ENCODE results near the gene MOGAT2. TPM values are rescaled to one million over a fixed set of nuclear protein-coding genes. Genes with fewer than 3 reads are reported as not detected.

The MOGAT2 gene
- total and polyA plus RNA-seq, 8 donors = not detected

GRCh38 chr11:75706260-75706729 lies 11.3 kb upstream of the MOGAT2 start:
- no peak overlapping the region for H3K27ac ChIP-seq
- no peak overlapping the region for H3K4me3 ChIP-seq
- peaks cover 0 to 7% of the 10 kb centered on the region in 2 donors for H3K4me1 ChIP-seq
- DNase-seq (peak; percentile 51 to 94 (median 74)), ATAC-seq (peak; percentile 99)
- no peaks in the 10 kb centered on the region for H3K27me3 ChIP-seq
- intact Hi-C loops (cut with DNase I) = no loop called here
- no peaks in the 10 kb centered on the region for H3K36me3 ChIP-seq
- peak; percentile 96 to 98 for TF ChIP-seq CTCF (IDR thresholded peaks at IDR 0.05)
- H3K9me3 ChIP-seq = no peaks in the 10 kb centered on the region

GRCh38 chr11:75714211-75714610 lies 3.4 kb upstream of the MOGAT2 start:
- ATAC-seq (no peak), DNase-seq (no peak)
- Histone ChIP-seq H3K4me1 (no peaks in the 10 kb centered on the region), H3K36me3 (no peaks in the 10 kb centered on the region), H3K27me3 (no peaks in the 10 kb centered on the region), H3K9me3 (no peaks in the 10 kb centered on the region), H3K4me3 (no peak overlapping the region), H3K27ac (no peak overlapping the region)
- TF ChIP-seq CTCF (IDR thresholded peaks at IDR 0.05) = no peak
- intact Hi-C loops (cut with DNase I) = no loop called here

DNA sequence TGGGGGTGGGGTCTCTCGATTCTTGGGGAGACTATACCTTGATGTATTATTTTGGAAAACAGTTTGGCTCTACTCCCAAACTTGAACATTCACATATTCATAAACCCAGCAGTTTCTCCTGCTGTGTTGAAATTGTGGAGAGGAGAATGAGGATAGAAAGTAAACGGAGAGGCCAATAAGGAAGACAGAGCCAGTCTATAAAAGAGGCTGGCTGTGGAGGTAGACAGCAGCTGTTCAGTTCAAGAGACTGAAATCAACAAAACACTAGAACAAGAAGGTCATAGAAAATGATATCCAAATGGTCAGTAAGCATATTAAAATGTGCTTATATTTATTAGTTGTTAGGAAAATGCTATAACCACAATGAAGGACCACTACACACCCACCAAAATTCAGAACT lies 1.9 kb upstream of the MOGAT2 start:
- no peaks in the 10 kb centered on the region for H3K9me3 ChIP-seq
- DNase-seq (no peak), ATAC-seq (no peak)
- TF ChIP-seq CTCF (IDR thresholded peaks at IDR 0.05) = no peak
- no peak overlapping the region for H3K4me3 ChIP-seq
- intact Hi-C loops (cut with DNase I) = no loop called here
- H3K36me3 ChIP-seq = no peaks in the 10 kb centered on the region
- H3K4me1 ChIP-seq = no peaks in the 10 kb centered on the region
- H3K27ac ChIP-seq = no peak overlapping the region
- H3K27me3 ChIP-seq = no peaks in the 10 kb centered on the region

GRCh38 chr11:75716659-75717058 lies 979 bp upstream of the MOGAT2 start:
- ATAC-seq (no peak), DNase-seq (no peak)
- Histone ChIP-seq H3K4me3 (no peak overlapping the region), H3K9me3 (no peaks in the 10 kb centered on the region), H3K27ac (no peak overlapping the region), H3K36me3 (no peaks in the 10 kb centered on the region), H3K4me1 (no peaks in the 10 kb centered on the region), H3K27me3 (no peaks in the 10 kb centered on the region)
- intact Hi-C loops (cut with DNase I) = no loop called here
- no peak for TF ChIP-seq CTCF (IDR thresholded peaks at IDR 0.05)

DNA sequence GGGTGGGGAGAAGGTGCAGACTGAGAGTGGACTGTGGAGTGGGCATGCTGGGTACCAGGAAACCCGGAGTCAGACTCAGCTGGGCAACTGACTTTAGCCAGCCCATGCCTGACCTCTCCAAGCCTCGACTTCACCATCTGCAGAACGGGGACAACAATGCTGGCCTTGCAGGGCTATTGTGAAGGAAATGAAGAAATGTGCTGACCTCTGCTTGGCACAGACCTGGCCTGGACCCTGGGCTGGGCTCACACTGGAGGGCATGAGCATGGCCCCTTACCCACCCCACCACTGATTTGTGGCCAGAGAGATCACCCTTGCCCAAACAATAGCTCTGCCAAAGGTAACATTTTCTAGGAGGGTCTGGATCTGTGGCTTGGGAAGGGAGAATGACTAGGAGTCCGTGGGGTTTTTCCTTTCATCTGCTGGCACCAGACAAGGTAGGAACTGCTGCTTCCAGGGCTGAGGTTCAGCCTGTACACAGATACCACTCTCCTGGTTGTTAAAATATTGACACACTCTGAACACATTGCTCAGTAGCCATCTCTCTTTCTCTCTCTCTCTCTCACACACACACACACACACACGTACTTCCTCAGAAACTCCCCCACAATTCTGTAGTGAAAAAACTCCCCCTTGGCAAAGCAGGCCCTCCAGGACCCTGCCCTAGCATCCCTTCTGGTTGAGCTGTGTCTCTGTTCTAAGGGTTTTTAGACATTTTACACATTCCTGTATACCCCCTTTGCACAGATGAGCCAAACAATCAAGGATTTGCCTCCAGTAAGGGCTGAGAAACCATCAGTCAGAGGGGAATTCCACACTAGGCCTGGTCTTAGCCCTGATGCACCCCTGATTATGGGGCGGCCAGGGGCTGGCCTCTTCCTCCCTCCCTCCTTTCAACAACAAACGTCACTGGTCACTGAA lies 1.0 kb downstream of the MOGAT2 start:
- H3K27me3 ChIP-seq = no peaks in the 10 kb centered on the region
- H3K27ac ChIP-seq = no peak overlapping the region
- ATAC-seq (no peak), DNase-seq (no peak)
- H3K4me3 ChIP-seq = no peak overlapping the region
- no peaks in the 10 kb centered on the region for H3K36me3 ChIP-seq
- H3K9me3 ChIP-seq = no peaks in the 10 kb centered on the region
- no peaks in the 10 kb centered on the region for H3K4me1 ChIP-seq
- TF ChIP-seq CTCF (IDR thresholded peaks at IDR 0.05) = no peak
- intact Hi-C loops (cut with DNase I) = no loop called here
